DND-41 (cell line): Measurements from ENCODE around the gene SCGB1C1.

Experiments
- ATAC-seq: fragments of 200-7000 bp; cut with Tn5 transposase; 3 replicates; pipeline ENCODE4 v1.9.1; 2021; ENCODE audit warnings: low read depth; ENCODE audit not compliant: insufficient read depth
- DNase-seq: peaks from one replicate; pipeline ENCODE4 v3.0.0-alpha.2; 2020
- H2AFZ ChIP-seq: 2 replicates; pipeline ENCODE4 v1.6.0; 2012; ENCODE audit warnings: low read depth, low read length
- H3K27ac ChIP-seq: 2 replicates; pipeline ENCODE4 v1.5.1; 2012; ENCODE audit warnings: low read length, inconsistent platforms
- H3K27me3 ChIP-seq: fragments of 200-600 bp; sonication (generic); 2 replicates; pipeline ENCODE4 v1.6.0; 2012; ENCODE audit warnings: low read length, mild to moderate bottlenecking, inconsistent platforms; ENCODE audit not compliant: insufficient read depth, poor library complexity
- H3K36me3 ChIP-seq: 2 replicates; pipeline ENCODE4 v1.5.1; 2012; ENCODE audit warnings: low read length, inconsistent platforms; ENCODE audit not compliant: insufficient read depth
- H3K4me1 ChIP-seq: 2 replicates; pipeline ENCODE4 v1.5.1; 2012; ENCODE audit warnings: mild to moderate bottlenecking, low read length; ENCODE audit not compliant: insufficient read depth
- H3K4me2 ChIP-seq: 2 replicates; pipeline ENCODE4 v1.6.0; 2012; ENCODE audit warnings: mild to moderate bottlenecking, moderate library complexity, low read length, inconsistent platforms; ENCODE audit not compliant: insufficient read depth
- H3K4me3 ChIP-seq, 2 experiments: fragments of 200-600 bp in 1 of 2; shearing (Covaris generic) in 1 of 2; 2 replicates each; pipeline ENCODE4 v1.5.1; 2012 to 2016; ENCODE audit warnings: inconsistent platforms in 2 of 2, low read length in 2 of 2, mild to moderate bottlenecking in 2 of 2, low read depth in 1 of 2, moderate library complexity in 1 of 2
- H3K79me2 ChIP-seq: 2 replicates; pipeline ENCODE4 v1.6.0; 2012; ENCODE audit warnings: low read length, inconsistent platforms; ENCODE audit not compliant: insufficient read depth
- H3K9ac ChIP-seq: 2 replicates; pipeline ENCODE4 v1.6.0; 2012; ENCODE audit warnings: low read depth, mild to moderate bottlenecking, inconsistent platforms, low read length, moderate library complexity
- H3K9me3 ChIP-seq: 2 replicates; pipeline ENCODE4 v1.5.1; 2012; ENCODE audit warnings: low read length, moderate library complexity, mild to moderate bottlenecking, inconsistent platforms; ENCODE audit not compliant: insufficient read depth, severe bottlenecking
- H4K20me1 ChIP-seq: 2 replicates; pipeline ENCODE4 v1.6.0; 2012; ENCODE audit warnings: low read length; ENCODE audit not compliant: insufficient read depth
- CTCF ChIP-seq: IDR thresholded peaks from 2 replicates; pipeline ENCODE4 v1.5.1; 2012; ENCODE audit warnings: borderline replicate concordance, low read length, moderate library complexity, mild to moderate bottlenecking; ENCODE audit not compliant: poor library complexity, severe bottlenecking; ENCODE audit errors: extremely low read depth
- EZH2 ChIP-seq: IDR thresholded peaks from 3 replicates; pipeline ENCODE4 v1.6.1; 2012; ENCODE audit warnings: borderline replicate concordance, low read depth, mild to moderate bottlenecking, moderate library complexity, low read length, inconsistent platforms; ENCODE audit not compliant: severe bottlenecking

Gene SCGB1C1

DNA sequence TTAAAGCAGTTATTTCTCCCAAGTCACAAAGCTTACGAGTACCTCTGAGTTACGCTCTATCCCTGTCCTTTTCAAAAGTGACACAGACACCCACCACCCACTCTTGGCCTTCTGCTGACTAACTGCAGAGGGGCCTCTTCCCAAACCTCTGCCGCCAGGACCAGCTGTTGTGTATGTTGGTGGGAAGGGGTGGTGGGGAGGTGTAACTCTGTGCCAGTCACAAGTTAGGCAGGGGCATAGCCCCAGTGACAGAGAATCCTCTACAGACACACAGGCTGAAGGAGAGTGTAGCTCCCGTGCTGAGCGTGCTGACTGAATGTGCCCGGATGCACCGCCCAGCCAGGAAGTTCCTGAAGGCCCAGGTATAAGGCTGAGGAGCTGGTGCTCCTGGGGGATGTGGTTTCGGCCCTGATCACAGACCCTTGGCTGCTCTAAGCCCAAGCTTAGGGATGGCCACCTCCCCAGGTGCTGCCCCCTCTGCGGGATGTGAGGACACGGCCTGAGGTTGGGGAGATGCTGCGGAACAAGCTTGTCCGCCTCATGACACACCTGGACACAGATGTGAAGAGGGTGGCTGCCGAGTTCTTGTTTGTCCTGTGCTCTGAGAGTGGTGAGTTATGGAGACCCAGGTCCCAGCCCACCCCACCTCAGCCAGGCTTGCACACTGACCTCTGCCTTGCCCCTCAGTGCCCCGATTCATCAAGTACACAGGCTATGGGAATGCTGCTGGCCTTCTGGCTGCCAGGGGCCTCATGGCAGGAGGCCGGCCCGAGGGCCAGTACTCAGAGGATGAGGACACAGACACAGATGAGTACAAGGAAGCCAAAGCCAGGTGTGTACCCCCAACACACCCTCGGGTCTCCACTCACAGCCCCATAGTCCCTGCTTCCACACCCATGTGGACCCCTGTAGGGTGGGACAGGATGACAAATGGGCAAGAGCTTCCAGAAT, 19.5 kb downstream of the SCGB1C1 start:
- no peak overlapping the region for H3K4me3 ChIP-seq
- DNase-seq (no peak), ATAC-seq (no peak)
- H3K9ac ChIP-seq: no peak overlapping the region
- H3K4me1 ChIP-seq: peaks cover 30% of the 10 kb centered on the region
- H3K27me3 ChIP-seq: no peaks in the 10 kb centered on the region
- no peak overlapping the region for H2AFZ ChIP-seq
- peaks cover 37% of the 10 kb centered on the region for H3K79me2 ChIP-seq
- H4K20me1 ChIP-seq: peaks cover 51% of the 10 kb centered on the region
- H3K36me3 ChIP-seq: peaks cover 75% of the 10 kb centered on the region
- no peaks in the 10 kb centered on the region for H3K9me3 ChIP-seq
- H3K4me2 ChIP-seq: no peak overlapping the region
- no peak for TF ChIP-seq EZH2
- no peak for TF ChIP-seq CTCF
- H3K27ac ChIP-seq: peak overlapping the region; percentile 29; the same call in 1 of the 2 replicates

DNA sequence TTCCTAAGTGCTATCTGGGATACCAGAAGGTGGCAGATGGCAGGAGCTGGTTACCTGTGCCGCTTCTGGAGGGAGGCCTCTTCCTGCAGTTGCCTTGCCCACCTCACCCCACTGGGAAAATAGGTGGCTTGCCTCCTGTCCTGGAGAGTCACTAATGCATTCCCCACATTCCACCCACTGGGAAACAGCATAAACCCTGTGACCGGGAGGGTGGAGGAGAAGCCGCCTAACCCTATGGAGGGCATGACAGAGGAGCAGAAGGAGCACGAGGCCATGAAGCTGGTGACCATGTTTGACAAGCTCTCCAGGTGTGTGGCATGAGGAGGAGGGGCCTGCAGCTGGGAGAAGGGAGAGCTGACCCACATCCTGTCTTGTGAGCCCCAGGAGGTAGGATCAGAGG, 20.2 kb downstream of the SCGB1C1 start:
- no peak for TF ChIP-seq EZH2
- TF ChIP-seq CTCF: no peak
- Histone ChIP-seq H3K27me3 (no peaks in the 10 kb centered on the region), H2AFZ (no peak overlapping the region), H3K9me3 (no peaks in the 10 kb centered on the region), H3K36me3 (peaks cover 75% of the 10 kb centered on the region), H3K79me2 (peaks cover 32% of the 10 kb centered on the region), H3K27ac (peak overlapping the region; percentile 29; the same call in 1 of the 2 replicates), H3K4me1 (peaks cover 30% of the 10 kb centered on the region), H3K4me2 (no peak overlapping the region), H3K9ac (no peak overlapping the region), H3K4me3 (no peak overlapping the region), H4K20me1 (peaks cover 51% of the 10 kb centered on the region)
- ATAC-seq: peak; percentile 9; the same call in 1 of the 3 replicates
- DNase-seq: peak; percentile 47

- TF ChIP-seq EZH2: no peak
- no peak for TF ChIP-seq CTCF
- no peak overlapping the region for H2AFZ ChIP-seq
- peaks cover 49% of the 10 kb centered on the region for H4K20me1 ChIP-seq
- H3K4me1 ChIP-seq: peaks cover 29% of the 10 kb centered on the region
- no peak overlapping the region for H3K4me3 ChIP-seq
- peaks cover 73% of the 10 kb centered on the region for H3K36me3 ChIP-seq
- H3K27me3 ChIP-seq: no peaks in the 10 kb centered on the region
- H3K9me3 ChIP-seq: no peaks in the 10 kb centered on the region
- no peak for ATAC-seq
- no peak for DNase-seq
- H3K79me2 ChIP-seq: peaks cover 23% of the 10 kb centered on the region
- H3K4me2 ChIP-seq: no peak overlapping the region
- no peak overlapping the region for H3K9ac ChIP-seq
- H3K27ac ChIP-seq: no peak overlapping the region
These were observed 21.2 kb downstream of the SCGB1C1 start for GRCh38 chr11:214083-214482.
